GM06990 (cell line): ENCODE data around the gene CSNK2B.

Experiments used
- DNase-seq: peaks from one replicate; pipeline ENCODE4 v3.0.0-alpha.2; 2011; ENCODE audit not compliant: insufficient read length; ENCODE audit errors: extremely low read depth
- H3K27me3 ChIP-seq: replicated peaks from 2 replicates; pipeline ENCODE4 v1.6.0; 2011; ENCODE audit warnings: low read length; ENCODE audit not compliant: control insufficient read depth, insufficient read depth
- H3K36me3 ChIP-seq: 2 replicates; pipeline ENCODE4 v1.5.1; 2011; ENCODE audit warnings: low read length; ENCODE audit not compliant: control insufficient read depth, insufficient read depth
- H3K4me3 ChIP-seq: replicated peaks from 2 replicates; pipeline ENCODE4 v1.5.1; 2011; ENCODE audit warnings: low read depth, mild to moderate bottlenecking, control low read depth, low read length
- CTCF ChIP-seq: IDR thresholded peaks from 2 replicates; pipeline ENCODE4 v1.5.1; 2011; ENCODE audit warnings: low read length, control low read depth, mild to moderate bottlenecking, inconsistent platforms; ENCODE audit not compliant: insufficient read depth, poor library complexity, severe bottlenecking

CSNK2B gene

GRCh38 chr6:31658158-31658688 lies 7.7 kb upstream of the CSNK2B start:
- peaks cover 11% of the 10 kb centered on the region for H3K36me3 ChIP-seq
- peak overlapping the region; percentile 11 for H3K4me3 ChIP-seq
- no peak for TF ChIP-seq CTCF
- no peak for DNase-seq
- no peaks in the 10 kb centered on the region for H3K27me3 ChIP-seq

- no peak for DNase-seq
- peak overlapping the region; percentile 92 for H3K4me3 ChIP-seq
- no peak for TF ChIP-seq CTCF
- no peaks in the 10 kb centered on the region for H3K27me3 ChIP-seq
- H3K36me3 ChIP-seq = peaks cover 11% of the 10 kb centered on the region
Measured at GRCh38 chr6:31658983-31659648, 6.8 kb upstream of the CSNK2B start.

- peak overlapping the region; percentile 92 for H3K4me3 ChIP-seq
Measured at GRCh38 chr6:31659649-31660380, 6.1 kb upstream of the CSNK2B start.

GRCh38 chr6:31660381-31661261 lies 5.3 kb upstream of the CSNK2B start, which contains the start of gene C6orf47:
C6orf47 (minus strand) TSS chr6:31660778; CDS start chr6:31659947, 831 bp downstream.
- H3K27me3 ChIP-seq = no peaks in the 10 kb centered on the region
- peak; percentile 88 for DNase-seq
- H3K4me3 ChIP-seq = peak within 1 kb of the TSS; percentile 92
- peaks cover 11% of the 10 kb centered on the region for H3K36me3 ChIP-seq
- TF ChIP-seq CTCF = no peak

More at GRCh38 chr6:31659649-31660380, 6.1 kb upstream of the CSNK2B start:
- no peak for DNase-seq
- TF ChIP-seq CTCF = no peak
- Histone ChIP-seq H3K36me3 (peaks cover 11% of the 10 kb centered on the region), H3K27me3 (no peaks in the 10 kb centered on the region)

- H3K36me3 ChIP-seq = peaks cover 11% of the 10 kb centered on the region
Measured at GRCh38 chr6:31661262-31662123, 4.4 kb upstream of the CSNK2B start.

More at GRCh38 chr6:31661262-31662123, 4.4 kb upstream of the CSNK2B start:
- peak overlapping the region; percentile 92 for H3K4me3 ChIP-seq
- DNase-seq = no peak
- no peaks in the 10 kb centered on the region for H3K27me3 ChIP-seq
- no peak for TF ChIP-seq CTCF
